Right atrium auricular region (tissue), 2 donors: Measurements from ENCODE around the gene RAE1. TPM values are rescaled to one million over a fixed set of nuclear protein-coding genes. Genes with fewer than 3 reads are reported as not detected.
"Not testable (repeated sequence)": the region's sequence is repeated elsewhere in the genome, so short reads cannot be mapped to it uniquely, and the experiment has no call there.

Experiments
- DNase-seq: peaks from one replicate; pipeline ENCODE4 v3.0.0-alpha.2; 2019; ENCODE audit warnings: low spot score
- H3K27ac ChIP-seq, 2 donors: fragments of 200-600 bp; sonication (generic); 1 replicate in 1 of 2; 2 replicates in 1 of 2; pipeline ENCODE4 v1.5.1; 2016 to 2019
- H3K27me3 ChIP-seq, 2 donors: fragments of 200-600 bp; sonication (generic); one replicate each; pipeline versions ENCODE4 v1.5.1 to v1.6.0; 2017 to 2019
- H3K36me3 ChIP-seq: fragments of 200-600 bp; sonication (generic); one replicate; pipeline ENCODE4 v1.5.1; 2016
- H3K4me1 ChIP-seq, 2 donors: fragments of 200-600 bp; sonication (generic); one replicate each; pipeline versions ENCODE4 v1.5.1 to v1.6.0; 2017 to 2019
- H3K4me3 ChIP-seq, 2 donors: fragments of 200-600 bp; sonication (generic); 1 replicate in 1 of 2; 2 replicates in 1 of 2; pipeline ENCODE4 v1.5.1; 2017 to 2019; ENCODE audit warnings: mild to moderate bottlenecking in 1 of 2, moderate library complexity in 1 of 2
- H3K9me3 ChIP-seq, 2 donors: fragments of 200-600 bp; sonication (generic); one replicate each; pipeline ENCODE4 v1.5.1; 2019
- total RNA-seq, 2 donors: library from RNA; depleted of rRNA; stranded (reverse); fragments of >200 nt; gene quantifications; one replicate each; pipeline ENCODE4 v1.1.0, GENCODE V29; 2016
- TF ChIP-seq, protein P1 (sequence below), 2 donors: fragments of 200-600 bp; sonication (generic); IDR thresholded peaks; one replicate each; pipeline ENCODE4 v1.5.1; 2019; ENCODE audit warnings: antibody characterized with exemption in 2 of 2

Gene RAE1
- total RNA-seq, 2 donors from 2014 or later, result 11.6 to 11.8 TPM

- H3K9me3 ChIP-seq, result no peaks in the 10 kb centered on the region
- no peaks in the 10 kb centered on the region for H3K36me3 ChIP-seq
- H3K4me3 ChIP-seq, result no peak overlapping the region
- H3K27me3 ChIP-seq, result no peaks in the 10 kb centered on the region
- no peak overlapping the region for H3K27ac ChIP-seq
- TF ChIP-seq, protein P1, sequence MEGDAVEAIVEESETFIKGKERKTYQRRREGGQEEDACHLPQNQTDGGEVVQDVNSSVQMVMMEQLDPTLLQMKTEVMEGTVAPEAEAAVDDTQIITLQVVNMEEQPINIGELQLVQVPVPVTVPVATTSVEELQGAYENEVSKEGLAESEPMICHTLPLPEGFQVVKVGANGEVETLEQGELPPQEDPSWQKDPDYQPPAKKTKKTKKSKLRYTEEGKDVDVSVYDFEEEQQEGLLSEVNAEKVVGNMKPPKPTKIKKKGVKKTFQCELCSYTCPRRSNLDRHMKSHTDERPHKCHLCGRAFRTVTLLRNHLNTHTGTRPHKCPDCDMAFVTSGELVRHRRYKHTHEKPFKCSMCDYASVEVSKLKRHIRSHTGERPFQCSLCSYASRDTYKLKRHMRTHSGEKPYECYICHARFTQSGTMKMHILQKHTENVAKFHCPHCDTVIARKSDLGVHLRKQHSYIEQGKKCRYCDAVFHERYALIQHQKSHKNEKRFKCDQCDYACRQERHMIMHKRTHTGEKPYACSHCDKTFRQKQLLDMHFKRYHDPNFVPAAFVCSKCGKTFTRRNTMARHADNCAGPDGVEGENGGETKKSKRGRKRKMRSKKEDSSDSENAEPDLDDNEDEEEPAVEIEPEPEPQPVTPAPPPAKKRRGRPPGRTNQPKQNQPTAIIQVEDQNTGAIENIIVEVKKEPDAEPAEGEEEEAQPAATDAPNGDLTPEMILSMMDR (IDR thresholded peaks at IDR 0.05), result no peak
- H3K4me1 ChIP-seq, result peaks cover 0 to 14% of the 10 kb centered on the region in 2 donors
- no peak for DNase-seq
These were observed 64.0 kb downstream of the RAE1 start for GRCh38 chr20:57414867-57415592.

DNA sequence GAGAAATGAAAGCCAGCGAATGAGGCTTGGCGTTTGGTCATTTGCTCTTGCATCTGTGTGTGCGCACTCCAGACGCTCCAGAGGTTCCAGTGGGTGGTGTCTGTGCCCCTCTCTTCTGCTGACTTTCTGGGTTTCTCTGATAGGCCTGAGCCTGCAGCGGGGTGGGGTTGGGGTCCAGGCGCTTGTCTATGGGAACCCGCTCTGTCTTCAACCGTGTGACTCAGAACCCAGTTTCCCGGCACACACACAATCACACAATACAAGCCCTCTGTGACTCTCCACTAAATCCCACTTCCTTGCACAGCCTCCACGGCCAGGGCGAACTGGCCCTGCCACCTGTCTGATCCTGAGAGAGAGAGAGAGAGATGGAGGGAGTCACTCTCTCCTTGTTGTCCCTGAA lies 64.7 kb downstream of the RAE1 start:
- H3K27ac ChIP-seq, result no peak overlapping the region
- no peak overlapping the region for H3K4me3 ChIP-seq
- no peaks in the 10 kb centered on the region for H3K36me3 ChIP-seq
- no peaks in the 10 kb centered on the region for H3K9me3 ChIP-seq
- peaks cover 0 to 9% of the 10 kb centered on the region in 2 donors for H3K4me1 ChIP-seq
- no peak for DNase-seq
- TF ChIP-seq, protein P1 (IDR thresholded peaks at IDR 0.05), result no peak
- H3K27me3 ChIP-seq, result no peaks in the 10 kb centered on the region

DNA sequence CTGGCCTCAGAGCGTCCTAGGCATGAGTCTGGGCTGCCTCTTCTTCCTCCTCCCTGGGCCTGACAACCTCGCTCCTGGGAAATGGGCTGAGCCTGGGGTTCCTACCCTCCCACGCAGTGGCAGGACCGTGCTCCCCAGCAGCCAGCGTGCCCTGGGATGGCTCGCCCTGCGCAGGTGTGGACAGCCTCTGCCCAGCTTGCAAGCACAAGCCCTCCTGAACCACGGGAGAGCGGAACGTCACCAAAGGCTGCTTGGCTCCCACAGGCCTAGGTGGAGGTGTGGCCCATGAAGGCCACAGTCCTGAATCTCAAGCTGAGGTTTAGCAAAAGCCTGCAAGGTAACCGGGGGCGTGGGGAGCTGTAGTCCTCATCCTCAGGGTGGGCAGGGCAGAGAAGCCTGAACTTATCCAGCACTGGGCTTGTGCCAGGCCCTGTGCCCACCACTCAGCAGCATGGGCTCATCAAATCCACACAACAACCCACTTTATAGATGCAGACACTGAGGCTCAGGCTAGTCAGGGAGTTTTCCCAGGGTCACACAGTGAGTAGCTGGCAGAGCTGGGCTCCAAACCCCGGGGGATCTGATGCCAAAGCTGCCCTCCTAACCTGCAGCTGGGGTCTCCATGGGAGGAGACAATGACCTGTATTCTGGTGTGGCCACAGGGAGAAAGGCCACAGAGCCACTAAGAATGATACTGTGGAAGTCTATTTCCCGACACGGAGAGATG lies 65.4 kb downstream of the RAE1 start:
- no peak for DNase-seq
- Histone ChIP-seq H3K36me3 (no peaks in the 10 kb centered on the region), H3K27ac (no peak overlapping the region), H3K27me3 (no peaks in the 10 kb centered on the region), H3K9me3 (no peaks in the 10 kb centered on the region), H3K4me1 (peaks cover 0 to 3% of the 10 kb centered on the region in 2 donors), H3K4me3 (no peak overlapping the region)
- TF ChIP-seq, protein P1 (IDR thresholded peaks at IDR 0.05), result no peak

DNA sequence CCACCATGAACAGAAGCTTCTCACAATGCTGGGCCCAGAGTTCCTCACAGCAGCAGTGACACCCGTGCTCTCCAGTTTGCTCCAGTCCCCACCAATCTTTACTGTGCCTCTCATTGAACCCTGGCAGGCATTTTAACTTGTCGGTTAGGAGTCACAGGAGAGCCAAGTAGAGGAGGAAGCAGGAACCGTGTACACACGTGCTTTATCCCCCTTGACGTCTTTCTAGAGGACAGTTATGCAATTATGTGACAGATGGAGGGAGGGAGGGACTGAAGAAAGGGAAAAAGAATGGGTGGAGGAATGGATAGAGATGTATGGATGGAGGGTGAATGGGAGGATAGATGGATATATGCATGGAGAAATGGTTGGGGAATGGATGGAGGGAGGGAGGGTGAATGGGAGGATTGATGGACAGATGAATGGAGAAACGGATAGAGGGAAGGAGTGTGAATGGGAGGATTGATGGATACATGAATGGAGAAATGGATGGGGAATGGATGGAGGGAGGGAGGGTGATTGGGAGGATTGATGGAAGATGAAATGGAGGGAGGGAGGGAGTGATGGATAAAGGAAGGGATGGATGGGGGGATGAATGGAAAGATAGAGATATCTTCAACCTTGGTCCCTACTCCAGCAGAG lies 66.1 kb downstream of the RAE1 start:
- H3K27ac ChIP-seq, result no peak overlapping the region
- DNase-seq, result no peak
- TF ChIP-seq, protein P1 (IDR thresholded peaks at IDR 0.05), result no peak

GRCh38 chr20:57417830-57418780 lies 67.0 kb downstream of the RAE1 start:
- H3K27me3 ChIP-seq, result no peaks in the 10 kb centered on the region
- DNase-seq, result no peak
- no peaks in the 10 kb centered on the region for H3K36me3 ChIP-seq
- H3K27ac ChIP-seq, result no peak overlapping the region
- no peaks in the 10 kb centered on the region for H3K9me3 ChIP-seq
- TF ChIP-seq, protein P1 (IDR thresholded peaks at IDR 0.05), result no peak
- H3K4me1 ChIP-seq, result no peaks in the 10 kb centered on the region
- H3K4me3 ChIP-seq, result no peak overlapping the region

More for the DNA sequence above, 66.1 kb downstream of the RAE1 start:
- no peaks in the 10 kb centered on the region for H3K9me3 ChIP-seq
- H3K4me3 ChIP-seq, result no peak overlapping the region
- no peaks in the 10 kb centered on the region for H3K27me3 ChIP-seq
- no peaks in the 10 kb centered on the region for H3K36me3 ChIP-seq
- H3K4me1 ChIP-seq, result no peaks in the 10 kb centered on the region

- not testable (repeated sequence) for H3K27ac ChIP-seq, H3K9me3 ChIP-seq, H3K27me3 ChIP-seq, H3K4me3 ChIP-seq, DNase-seq, H3K36me3 ChIP-seq, H3K4me1 ChIP-seq
These were observed 68.4 kb downstream of the RAE1 start for GRCh38 chr20:57419479-57419878.
